DMS53 (cell line): ENCODE data around the gene HSP90AA1.
"Not testable (repeated sequence)": the region's sequence is repeated elsewhere in the genome, so short reads cannot be mapped to it uniquely, and the experiment has no call there.

Source experiments
- DNase-seq: peaks from one replicate; lab custom pipeline; 2025; lab: John Stamatoyannopoulos, UW

The HSP90AA1 gene

DNA sequence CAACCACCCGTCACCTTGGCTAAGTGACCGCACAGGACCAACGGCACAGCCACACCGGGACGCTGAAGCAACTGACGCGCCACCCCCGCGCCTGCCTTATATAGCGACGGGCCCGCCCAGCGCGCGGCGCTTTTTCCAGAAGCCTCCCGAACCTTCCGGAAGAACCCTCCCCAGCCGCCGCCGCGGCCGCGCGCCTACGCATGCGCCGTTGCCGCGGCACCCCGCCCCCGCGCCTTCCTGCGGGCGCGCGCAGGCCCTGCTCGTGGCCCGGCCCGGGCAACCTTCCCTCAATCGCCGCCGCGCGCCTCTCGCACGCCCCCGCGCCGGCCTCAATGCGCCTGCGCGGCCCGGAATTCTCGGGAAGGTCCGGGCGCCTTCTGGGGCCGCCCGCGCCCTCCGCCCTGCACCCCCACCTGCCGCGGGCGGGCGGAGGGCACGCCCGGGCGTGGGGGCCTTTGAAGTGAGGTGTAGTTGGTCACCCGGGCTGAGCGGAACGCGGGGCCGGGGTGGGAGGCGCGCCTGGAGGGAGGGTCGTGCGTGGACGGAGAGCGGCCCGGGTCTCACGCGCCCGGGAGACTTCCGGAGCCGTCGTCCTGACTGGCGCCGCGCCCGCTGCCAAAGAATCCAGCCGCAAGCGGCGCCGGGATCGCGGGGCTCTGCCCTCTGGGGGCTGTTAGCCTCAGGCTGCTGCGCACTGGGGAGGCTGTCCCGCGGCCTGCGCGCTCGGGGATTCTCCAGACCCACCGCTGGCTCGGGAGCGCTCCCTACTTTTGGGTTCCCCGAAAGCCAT, at the start of gene HSP90AA1:
HSP90AA1 (minus strand) TSS at position 73 of the 790 bp plus-strand sequence. CDS start 666 bp downstream, outside the sequence.
- peak; percentile 93 for DNase-seq

DNA sequence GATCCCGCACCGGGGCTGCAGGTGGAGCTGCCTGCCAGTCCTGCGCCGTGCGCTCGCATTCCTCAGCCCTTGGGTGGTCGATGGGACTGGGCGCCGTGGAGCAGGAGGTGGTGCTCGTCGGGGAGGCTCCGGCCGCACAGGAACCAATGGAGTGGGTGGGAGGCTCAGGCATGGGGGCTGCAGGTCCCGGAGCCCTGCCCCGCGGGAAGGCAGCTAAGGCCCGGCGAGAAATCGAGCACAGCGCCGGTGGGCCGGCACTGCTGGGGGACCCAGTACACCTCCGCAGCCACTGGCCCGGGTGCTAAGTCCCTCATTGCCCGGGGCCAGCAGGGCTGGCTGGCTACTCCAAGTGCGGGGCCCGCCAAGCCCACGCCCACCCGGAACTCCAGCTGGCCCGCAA, 48.6 kb upstream of the HSP90AA1 start:
- DNase-seq = not testable (repeated sequence)

DNA sequence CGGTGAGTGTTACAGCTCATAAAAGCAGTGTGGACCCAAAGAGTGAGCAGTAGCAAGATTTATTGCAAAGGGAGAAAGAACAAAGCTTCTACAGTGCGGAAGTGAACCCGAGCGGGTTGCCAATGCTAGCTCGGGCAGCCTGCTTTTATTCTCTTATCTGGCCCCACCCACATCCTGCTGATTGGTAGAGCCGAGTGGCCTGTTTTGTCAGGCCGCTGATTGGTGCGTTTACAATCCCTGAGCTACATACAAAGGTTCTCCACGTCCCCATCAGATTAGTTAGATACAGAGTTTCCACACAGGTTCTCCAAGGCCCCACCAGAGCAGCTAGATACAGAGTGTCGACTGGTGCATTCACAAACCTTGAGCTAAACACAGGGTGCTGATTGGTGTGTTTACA, 47.9 kb upstream of the HSP90AA1 start:
- not testable (repeated sequence) for DNase-seq

DNA sequence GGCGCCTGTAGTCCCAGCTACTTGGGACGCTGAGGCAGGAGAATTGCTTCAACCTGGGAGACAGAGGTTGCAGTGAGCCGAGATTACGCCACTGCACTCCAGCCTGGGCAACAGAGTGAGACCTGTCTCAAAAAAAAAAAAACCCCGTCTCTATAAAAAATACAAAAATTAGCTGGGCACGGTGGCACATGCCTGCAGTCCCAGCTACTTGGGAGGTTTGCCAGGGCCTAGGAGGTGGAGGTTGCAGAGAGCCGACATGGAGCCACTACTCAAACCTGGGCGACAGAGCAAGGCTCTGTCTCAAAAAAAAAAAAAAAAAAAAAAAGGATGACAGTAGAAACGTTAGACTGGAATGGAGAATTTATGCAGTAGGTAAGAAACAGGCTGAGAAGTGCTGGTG, 47.2 kb upstream of the HSP90AA1 start:
- DNase-seq = not testable (repeated sequence)

- DNase-seq = no peak
These were observed 44.9 kb upstream of the HSP90AA1 start for GRCh38 chr14:102131741-102132140.

- DNase-seq = no peak
These were observed 40.1 kb upstream of the HSP90AA1 start for GRCh38 chr14:102126807-102127455.

DNA sequence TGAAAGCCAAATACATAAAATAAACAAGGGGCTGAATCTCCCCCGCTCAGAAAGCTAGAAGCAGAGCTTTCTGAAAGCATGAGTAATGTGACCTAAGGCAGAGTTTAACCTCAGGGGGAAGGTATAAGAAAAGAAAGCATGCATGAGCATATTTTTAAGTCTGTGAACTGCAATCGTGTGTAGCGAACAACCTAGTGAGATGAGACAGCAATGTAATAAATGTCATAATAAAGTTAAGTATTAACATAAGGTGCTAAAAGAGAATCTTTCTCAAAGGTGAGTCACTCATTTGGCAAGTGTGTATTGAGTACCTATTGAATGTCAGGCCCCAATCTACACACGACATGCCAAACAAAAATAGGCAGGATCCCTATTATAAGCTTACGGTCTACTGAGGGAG, 38.7 kb upstream of the HSP90AA1 start:
- peak; percentile 72 for DNase-seq

- DNase-seq = no peak
These were observed 37.6 kb upstream of the HSP90AA1 start for GRCh38 chr14:102124419-102124818.

- DNase-seq = no peak
These were observed 34.7 kb upstream of the HSP90AA1 start for GRCh38 chr14:102121567-102121966.

DNA sequence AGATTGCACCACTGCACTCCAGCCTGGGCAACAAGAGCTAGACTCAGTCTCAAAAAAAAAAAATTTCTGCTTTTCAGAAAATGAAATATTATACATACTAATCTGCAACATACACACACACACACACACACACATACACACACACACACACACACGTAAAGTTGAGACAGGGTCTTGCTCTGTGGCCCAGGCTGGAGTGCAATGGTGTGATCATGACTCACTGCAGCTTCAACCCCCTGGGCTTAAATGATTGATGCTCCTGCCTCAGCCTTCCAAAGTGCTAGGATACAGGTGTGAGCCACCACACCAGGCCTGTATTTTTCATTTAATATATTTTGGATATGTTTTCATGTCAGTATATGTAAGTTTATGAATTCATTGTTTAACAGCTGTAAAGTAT, 34.0 kb upstream of the HSP90AA1 start:
- no peak for DNase-seq

DNA sequence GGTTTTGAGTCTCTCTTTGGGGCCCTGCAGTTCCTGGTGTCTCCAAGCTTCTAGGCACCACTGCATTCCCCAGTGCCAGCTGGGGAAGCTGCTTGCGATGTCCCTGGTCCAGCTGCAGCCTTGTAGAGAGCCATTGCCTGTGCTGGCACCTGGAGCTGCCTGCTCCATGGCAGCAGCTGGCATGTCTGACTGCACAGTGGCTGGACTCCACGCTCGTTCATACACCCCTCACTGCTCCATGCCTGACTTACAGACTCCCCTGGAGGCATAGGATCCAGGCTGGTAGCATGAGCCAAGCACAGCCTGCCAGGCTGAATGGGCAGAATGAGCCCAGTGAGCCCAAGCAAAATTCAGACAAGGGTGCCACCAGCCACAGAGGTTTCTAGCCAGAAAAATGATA, 31.0 kb upstream of the HSP90AA1 start:
- no peak for DNase-seq

- no peak for DNase-seq
These were observed 29.7 kb upstream of the HSP90AA1 start for GRCh38 chr14:102116361-102117180.

- no peak for DNase-seq
These were observed 24.3 kb upstream of the HSP90AA1 start for GRCh38 chr14:102111101-102111500.

DNA sequence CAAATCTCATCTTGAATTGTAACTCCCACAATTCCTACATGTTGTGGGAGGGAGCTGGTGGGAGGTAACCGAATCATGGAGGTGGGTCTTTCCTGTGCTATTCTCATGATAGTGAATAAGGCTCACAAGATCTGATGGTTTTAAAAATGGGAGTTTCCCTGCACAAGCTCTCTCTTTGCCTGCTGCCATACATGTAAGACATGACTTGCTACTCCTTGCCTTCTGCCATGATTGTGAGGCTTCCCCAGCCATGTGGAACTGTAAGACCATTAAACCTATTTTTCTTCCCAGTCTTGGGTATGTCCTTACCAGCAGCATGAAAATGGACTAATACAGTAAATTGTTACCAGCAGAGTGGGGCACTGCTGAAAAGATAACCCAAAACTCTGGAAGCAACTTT, 22.5 kb upstream of the HSP90AA1 start:
- DNase-seq = not testable (repeated sequence)

- no peak for DNase-seq
These were observed 18.5 kb upstream of the HSP90AA1 start for GRCh38 chr14:102105369-102105768.

DNA sequence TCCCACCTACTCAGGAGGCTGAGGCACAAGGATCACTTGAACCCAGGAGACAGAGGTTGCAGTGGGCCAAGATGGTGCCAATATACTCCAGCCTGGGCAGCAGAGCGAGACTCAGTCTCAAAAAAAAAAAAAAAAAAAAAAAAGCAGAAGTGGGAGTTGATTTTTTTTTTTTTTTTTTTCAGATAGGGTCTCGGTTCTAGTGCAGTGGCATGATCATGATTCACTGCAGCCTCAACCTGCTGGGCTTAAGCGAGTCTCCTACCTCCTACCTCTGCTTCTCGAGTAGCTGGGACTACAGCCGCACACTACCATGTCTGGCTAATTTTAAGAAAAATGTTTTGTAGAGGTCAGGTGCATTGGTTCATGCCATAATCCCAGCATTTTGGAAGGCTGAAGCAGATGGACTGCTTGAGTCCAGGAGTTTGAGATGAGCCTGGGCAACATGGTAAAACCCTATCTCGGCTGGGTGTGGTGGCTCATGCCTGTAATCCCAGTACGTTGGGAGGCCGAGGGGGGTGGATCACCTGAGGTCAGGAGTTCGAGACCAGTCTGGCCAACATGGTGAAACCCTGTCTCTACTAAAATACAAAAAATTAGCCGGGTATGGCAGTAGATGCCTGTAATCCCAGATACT, 16.3 kb upstream of the HSP90AA1 start:
- DNase-seq = no peak

- DNase-seq = peak; percentile 61
These were observed 10.7 kb upstream of the HSP90AA1 start for GRCh38 chr14:102097441-102098135.

- peak; percentile 81 for DNase-seq
These were observed 9.8 kb upstream of the HSP90AA1 start for GRCh38 chr14:102096569-102097188.

- DNase-seq = no peak
These were observed 9.2 kb upstream of the HSP90AA1 start for GRCh38 chr14:102095871-102096568.

- no peak for DNase-seq
These were observed 8.5 kb upstream of the HSP90AA1 start for GRCh38 chr14:102095231-102095870.
